Aorta (tissue), 5 donors: ENCODE data around the gene RAB6B. TPM values are rescaled to one million over a fixed set of nuclear protein-coding genes. Genes with fewer than 3 reads are reported as not detected.

Experiments used
- ATAC-seq: fragments of 200-7000 bp; cut with Tn5 transposase; one replicate; pipeline ENCODE4 v1.9.1; 2022; ENCODE audit warnings: moderate library complexity; ENCODE audit not compliant: low FRiP score
- DNase-seq, 2 donors: peaks; one replicate each; pipeline ENCODE4 v3.0.0-alpha.2; 2020
- H3K27ac ChIP-seq, 2 donors: one replicate each; pipeline ENCODE4 v1.5.1; 2013; ENCODE audit warnings: low read length in 2 of 2, mild to moderate bottlenecking in 2 of 2, moderate library complexity in 2 of 2, control low read depth in 1 of 2, inconsistent platforms in 1 of 2, low read depth in 1 of 2
- H3K27me3 ChIP-seq, 2 donors: one replicate each; pipeline ENCODE4 v1.6.1; 2013; ENCODE audit warnings: control low read depth in 1 of 2, low read length in 1 of 2, mild to moderate bottlenecking in 1 of 2, moderate library complexity in 1 of 2; ENCODE audit not compliant: insufficient read depth in 2 of 2, control insufficient read depth in 1 of 2
- H3K36me3 ChIP-seq, 2 donors: one replicate each; pipeline ENCODE4 v1.6.1; 2013; ENCODE audit warnings: control low read depth in 1 of 2, low read length in 1 of 2, mild to moderate bottlenecking in 1 of 2; ENCODE audit not compliant: insufficient read depth in 2 of 2, control insufficient read depth in 1 of 2
- H3K4me1 ChIP-seq, 2 donors: one replicate each; pipeline ENCODE4 v1.6.1; 2013; ENCODE audit warnings: low read length in 2 of 2, control low read depth in 1 of 2, mild to moderate bottlenecking in 1 of 2, moderate library complexity in 1 of 2; ENCODE audit not compliant: insufficient read depth in 2 of 2, control insufficient read depth in 1 of 2
- H3K4me3 ChIP-seq, 2 donors: one replicate each; pipeline ENCODE4 v1.5.1; 2013; ENCODE audit warnings: low read length in 2 of 2, control low read depth in 1 of 2, mild to moderate bottlenecking in 1 of 2
- H3K9me3 ChIP-seq: one replicate; pipeline ENCODE4 v1.6.1; 2013; ENCODE audit warnings: mild to moderate bottlenecking, low read length; ENCODE audit not compliant: control insufficient read depth
- WGBS, 2 donors: extraction: QIAGEN DNeasy Blood & Tissue Kit; methylation state at CpG; one replicate each; pipeline ENCODE4 v1.1.7; 2013; 5-methylcytosine and 5-hydroxymethylcytosine counted together
- intact Hi-C, 2 donors: fragments of 100-400 bp; cut with DNase I; formaldehyde crosslinking; loops; one replicate each; pipeline versions ENCODE4 v1.14.2 to v1.15.0; 2022
- polyA plus RNA-seq, 2 donors: library from polyadenylated mRNA; stranded (reverse); fragments of 200-250 nt; gene quantifications; one replicate each; pipeline ENCODE4 v1.2.3, GENCODE V29; 2013
- total RNA-seq, 2 donors: library from RNA; stranded (reverse); fragmentation: NEBNext Ultra II Directional; extraction: Animal tissue kit (Norgen Biotek cat#: 25700); gene quantifications; one replicate each; pipeline ENCODE4 v1.2.1, GENCODE V29; 2021
- donor health status: healthy with polysubstance abuse.
- donor health status: Bipolar disorder and iron deficiency.
- donor health status: DM: no; HTN: no; CAD: no.
- donor health status: DM: no; HTN: no; CAD: no.
- donor health status: DM: yes; HTN: yes; CAD: no.

RAB6B gene
- total and polyA plus RNA-seq, 4 donors = 0.59 to 12.0 (median 8.2) TPM

GRCh38 chr3:133820889-133821675 is 74.6 kb downstream of the RAB6B start:
- Histone ChIP-seq H3K36me3 (peaks cover 6 to 7% of the 10 kb centered on the region in 2 donors), H3K9me3 (no peaks in the 10 kb centered on the region), H3K27ac (no peak overlapping the region), H3K4me3 (no peak overlapping the region), H3K27me3 (no peaks in the 10 kb centered on the region), H3K4me1 (no peaks in the 10 kb centered on the region)
- 83 to 86% methylated on average over 3 of the region's 3 CpGs for WGBS, 2 donors
- intact Hi-C loops = no loop called here
- DNase-seq (no peak), ATAC-seq (no peak)

GRCh38 chr3:133820129-133820528 is 75.6 kb downstream of the RAB6B start:
- Histone ChIP-seq H3K27me3 (no peaks in the 10 kb centered on the region), H3K9me3 (no peaks in the 10 kb centered on the region), H3K4me1 (no peaks in the 10 kb centered on the region), H3K36me3 (peaks cover 6 to 7% of the 10 kb centered on the region in 2 donors), H3K4me3 (no peak overlapping the region), H3K27ac (no peak overlapping the region)
- no peak for ATAC-seq
- WGBS, 2 donors = 89 to 91% methylated on average over 4 of the region's 4 CpGs
- intact Hi-C loops = no loop called here
- DNase-seq = no peak

- ATAC-seq (no peak), DNase-seq (no peak)
- Histone ChIP-seq H3K27ac (no peak overlapping the region), H3K36me3 (peaks cover 6 to 9% of the 10 kb centered on the region in 2 donors), H3K4me1 (no peaks in the 10 kb centered on the region), H3K4me3 (no peak overlapping the region), H3K9me3 (no peaks in the 10 kb centered on the region), H3K27me3 (no peaks in the 10 kb centered on the region)
- intact Hi-C loops = loop anchor here (10.0 kb wide), 2 partner anchors 239 to 399 kb away; no protein-coding TSS in a partner anchor
- WGBS, 2 donors = 82 to 86% methylated on average over 2 of the region's 2 CpGs
These were observed 80.3 kb downstream of the RAB6B start for GRCh38 chr3:133815386-133815785.

- no peak for ATAC-seq
- Histone ChIP-seq H3K27ac (no peak overlapping the region), H3K27me3 (no peaks in the 10 kb centered on the region), H3K36me3 (peaks cover 2 to 9% of the 10 kb centered on the region in 2 donors), H3K9me3 (no peaks in the 10 kb centered on the region), H3K4me1 (no peaks in the 10 kb centered on the region), H3K4me3 (no peak overlapping the region)
- intact Hi-C loops = loop anchor here (10.0 kb wide), 2 partner anchors 242 to 402 kb away; no protein-coding TSS in a partner anchor
- DNase-seq = no peak
- 61 to 67% methylated on average over 1 of the region's 1 CpG for WGBS, 2 donors
These were observed 82.8 kb downstream of the RAB6B start for GRCh38 chr3:133812872-133813271.

- peak; percentile 97 to 98 for DNase-seq
- Histone ChIP-seq H3K4me3 (peak within 1 kb of the TSS; percentile 70 to 71), H3K27ac (no peak within 1 kb of the TSS), H3K27me3 (no peaks in the 10 kb centered on the region), H3K9me3 (no peaks in the 10 kb centered on the region), H3K4me1 (no peaks in the 10 kb centered on the region), H3K36me3 (peaks cover 0 to under 1% of the 10 kb centered on the region in 2 donors)
- peak; percentile 100 for ATAC-seq
- 0 to 1% methylated on average over 53 of the region's 53 CpGs for WGBS, 2 donors
- intact Hi-C loops = no loop called here
These were observed 89.8 kb downstream of the RAB6B start, which contains the start of gene SRPRB for GRCh38 chr3:133805702-133806475. TSS of gene SRPRB (plus strand) at chr3:133805815. CDS start at chr3:133805849, 34 bp downstream.

GRCh38 chr3:133805384-133805701 is 90.3 kb downstream of the RAB6B start:
- Histone ChIP-seq H3K27me3 (no peaks in the 10 kb centered on the region), H3K27ac (no peak overlapping the region), H3K4me3 (peak overlapping the region; percentile 32 to 71), H3K36me3 (no peaks in the 10 kb centered on the region), H3K9me3 (no peaks in the 10 kb centered on the region), H3K4me1 (no peaks in the 10 kb centered on the region)
- intact Hi-C loops = no loop called here
- ATAC-seq = no peak
- no peak for DNase-seq
- 3 to 7% methylated on average over 15 of the region's 15 CpGs for WGBS, 2 donors

GRCh38 chr3:133804896-133805295 is 90.8 kb downstream of the RAB6B start:
- H3K27me3 ChIP-seq = no peaks in the 10 kb centered on the region
- WGBS, 2 donors = 67 to 71% methylated on average over 4 of the region's 4 CpGs
- ATAC-seq (no peak), DNase-seq (no peak)
- no peak overlapping the region for H3K27ac ChIP-seq
- H3K9me3 ChIP-seq = no peaks in the 10 kb centered on the region
- intact Hi-C loops = no loop called here
- H3K36me3 ChIP-seq = no peaks in the 10 kb centered on the region
- H3K4me3 ChIP-seq = peak overlapping the region in 1 of 2 donors; percentile 71
- no peaks in the 10 kb centered on the region for H3K4me1 ChIP-seq

GRCh38 chr3:133803469-133803868 is 92.2 kb downstream of the RAB6B start:
- DNase-seq = no peak
- Histone ChIP-seq H3K4me3 (no peak overlapping the region), H3K4me1 (no peaks in the 10 kb centered on the region), H3K9me3 (no peaks in the 10 kb centered on the region), H3K36me3 (no peaks in the 10 kb centered on the region), H3K27me3 (no peaks in the 10 kb centered on the region), H3K27ac (no peak overlapping the region)
- intact Hi-C loops = no loop called here
- ATAC-seq = no peak
- WGBS, 2 donors = 92 to 93% methylated on average over 5 of the region's 5 CpGs
